Measurements from ENCODE around the gene PARL.

DNA sequence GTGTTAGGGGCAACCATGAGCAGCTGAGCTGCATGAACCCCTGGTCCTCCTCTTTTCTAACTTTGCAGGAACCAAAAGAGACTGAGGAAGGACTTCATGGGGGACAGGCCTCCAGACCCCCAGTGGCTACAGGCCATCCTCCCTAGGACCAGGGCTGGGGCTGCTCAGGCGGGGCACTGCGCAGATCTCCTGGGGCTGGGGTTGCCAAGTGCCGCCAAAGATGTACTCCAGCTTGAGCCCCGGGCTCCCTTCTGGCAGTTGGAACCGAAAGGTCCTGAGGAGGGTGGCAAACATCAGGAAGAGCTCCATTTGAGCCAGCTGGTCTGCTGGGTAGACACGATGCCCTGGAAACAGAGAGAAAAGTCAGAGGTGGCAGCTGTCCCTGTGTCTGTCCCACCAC lies 11.1 kb upstream of the PARL start:
- TF ChIP-seq, protein P1, sequence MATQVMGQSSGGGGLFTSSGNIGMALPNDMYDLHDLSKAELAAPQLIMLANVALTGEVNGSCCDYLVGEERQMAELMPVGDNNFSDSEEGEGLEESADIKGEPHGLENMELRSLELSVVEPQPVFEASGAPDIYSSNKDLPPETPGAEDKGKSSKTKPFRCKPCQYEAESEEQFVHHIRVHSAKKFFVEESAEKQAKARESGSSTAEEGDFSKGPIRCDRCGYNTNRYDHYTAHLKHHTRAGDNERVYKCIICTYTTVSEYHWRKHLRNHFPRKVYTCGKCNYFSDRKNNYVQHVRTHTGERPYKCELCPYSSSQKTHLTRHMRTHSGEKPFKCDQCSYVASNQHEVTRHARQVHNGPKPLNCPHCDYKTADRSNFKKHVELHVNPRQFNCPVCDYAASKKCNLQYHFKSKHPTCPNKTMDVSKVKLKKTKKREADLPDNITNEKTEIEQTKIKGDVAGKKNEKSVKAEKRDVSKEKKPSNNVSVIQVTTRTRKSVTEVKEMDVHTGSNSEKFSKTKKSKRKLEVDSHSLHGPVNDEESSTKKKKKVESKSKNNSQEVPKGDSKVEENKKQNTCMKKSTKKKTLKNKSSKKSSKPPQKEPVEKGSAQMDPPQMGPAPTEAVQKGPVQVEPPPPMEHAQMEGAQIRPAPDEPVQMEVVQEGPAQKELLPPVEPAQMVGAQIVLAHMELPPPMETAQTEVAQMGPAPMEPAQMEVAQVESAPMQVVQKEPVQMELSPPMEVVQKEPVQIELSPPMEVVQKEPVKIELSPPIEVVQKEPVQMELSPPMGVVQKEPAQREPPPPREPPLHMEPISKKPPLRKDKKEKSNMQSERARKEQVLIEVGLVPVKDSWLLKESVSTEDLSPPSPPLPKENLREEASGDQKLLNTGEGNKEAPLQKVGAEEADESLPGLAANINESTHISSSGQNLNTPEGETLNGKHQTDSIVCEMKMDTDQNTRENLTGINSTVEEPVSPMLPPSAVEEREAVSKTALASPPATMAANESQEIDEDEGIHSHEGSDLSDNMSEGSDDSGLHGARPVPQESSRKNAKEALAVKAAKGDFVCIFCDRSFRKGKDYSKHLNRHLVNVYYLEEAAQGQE (IDR thresholded peaks at IDR 0.05; ENCODE audit: insufficient read depth in 1 of 2, low read depth in 2 of 2, low read length in 2 of 2) = no peak
- TF ChIP-seq TAF1 (IDR thresholded peaks at IDR 0.05; ENCODE audit: borderline replicate concordance, insufficient read depth, low read length) = no peak
